ENCODE results near the gene TYSND1. TPM values are rescaled to one million over a fixed set of nuclear protein-coding genes. Genes with fewer than 3 reads are reported as not detected.

The TYSND1 gene
- polyA plus RNA-seq, 3 donors, result 8.6 to 11.2 (median 11.2) TPM

- Mint-ChIP-seq H3K27me3 (ENCODE audit: low read depth in 3 of 3) (peaks cover 0 to 3% (median 2%) of the 10 kb centered on the region in 3 donors), H3K36me3 (no peaks in the 10 kb centered on the region), H3K4me1 (peaks cover 49% of the 10 kb centered on the region), H3K27ac (peak overlapping the region in 1 of 7 donors; percentile 45), H3K4me3 (no peak overlapping the region), H3K9me3 (no peaks in the 10 kb centered on the region)
- Histone ChIP-seq H3K27me3 (ENCODE audit: control insufficient read depth in 2 of 2, insufficient read depth in 2 of 2, low read length in 2 of 2) (no peaks in the 10 kb centered on the region), H3K9me3 (replicated peaks in 1 of 2; ENCODE audit: control insufficient read depth in 1 of 2, insufficient read depth in 1 of 2, low read length in 2 of 2) (no peaks in the 10 kb centered on the region), H3K9ac (ENCODE audit: insufficient read depth, low read length, poor library complexity, severe bottlenecking) (no peak overlapping the region), H3K36me3 (replicated peaks in 1 of 2; ENCODE audit: control insufficient read depth in 1 of 2, insufficient read depth in 2 of 2, low read length in 2 of 2) (no peaks in the 10 kb centered on the region), H3K4me2 (replicated peaks; ENCODE audit: extremely low read depth, low read length, poor library complexity, severe bottlenecking) (no peak overlapping the region), H3K27ac (ENCODE audit: low read depth in 1 of 2, low read length in 2 of 2) (no peak overlapping the region), H3K4me3 (replicated peaks in 1 of 3; ENCODE audit: low read depth in 2 of 3, low read length in 3 of 3) (no peak overlapping the region), H3K79me2 (ENCODE audit: insufficient read depth, low read length) (no peaks in the 10 kb centered on the region), H4K20me1 (ENCODE audit: insufficient read depth, low read length) (no peaks in the 10 kb centered on the region), H2AFZ (ENCODE audit: insufficient read depth, low read depth, low read length, poor library complexity, severe bottlenecking) (no peak overlapping the region), H3K4me1 (ENCODE audit: control insufficient read depth in 1 of 2, insufficient read depth in 2 of 2, low read length in 2 of 2) (peaks cover 49 to 54% of the 10 kb centered on the region in 2 donors)
- no peak for TF ChIP-seq CTCF (IDR thresholded peaks at IDR 0.05)
- 91% methylated on average over 4 of the region's 5 CpGs for WGBS (ENCODE audit: insufficient coverage)
- DNase-seq, result no peak
- intact Hi-C loops (cut with micrococcal nuclease), result no loop called here
Observed at GRCh38 chr10:70190581-70190980, 44.1 kb upstream of the TYSND1 start.

GRCh38 chr10:70190102-70190501, 43.6 kb upstream of the TYSND1 start:
- peaks cover 49 to 54% of the 10 kb centered on the region in 2 donors for H3K4me1 ChIP-seq (ENCODE audit: control insufficient read depth in 1 of 2, insufficient read depth in 2 of 2, low read length in 2 of 2)
- H3K27me3 ChIP-seq (ENCODE audit: control insufficient read depth in 2 of 2, insufficient read depth in 2 of 2, low read length in 2 of 2), result no peaks in the 10 kb centered on the region
- no peak for DNase-seq
- H3K79me2 ChIP-seq (ENCODE audit: insufficient read depth, low read length), result no peaks in the 10 kb centered on the region
- H3K36me3 ChIP-seq (replicated peaks in 1 of 2; ENCODE audit: control insufficient read depth in 1 of 2, insufficient read depth in 2 of 2, low read length in 2 of 2), result no peaks in the 10 kb centered on the region
- no peak for TF ChIP-seq CTCF (IDR thresholded peaks at IDR 0.05)
- no peak overlapping the region for H3K4me3 ChIP-seq (replicated peaks in 1 of 3; ENCODE audit: low read depth in 2 of 3, low read length in 3 of 3)
- H3K9ac ChIP-seq (ENCODE audit: insufficient read depth, low read length, poor library complexity, severe bottlenecking), result no peak overlapping the region
- WGBS (ENCODE audit: insufficient coverage), result 94% methylated on average over 8 of the region's 8 CpGs
- H2AFZ ChIP-seq (ENCODE audit: insufficient read depth, low read depth, low read length, poor library complexity, severe bottlenecking), result no peak overlapping the region
- intact Hi-C loops (cut with micrococcal nuclease), result no loop called here
- H4K20me1 ChIP-seq (ENCODE audit: insufficient read depth, low read length), result no peaks in the 10 kb centered on the region
- H3K36me3 Mint-ChIP-seq, result no peaks in the 10 kb centered on the region
- no peak overlapping the region for H3K4me3 Mint-ChIP-seq
- no peak overlapping the region for H3K4me2 ChIP-seq (replicated peaks; ENCODE audit: extremely low read depth, low read length, poor library complexity, severe bottlenecking)
- no peak overlapping the region for H3K27ac ChIP-seq (ENCODE audit: low read depth in 1 of 2, low read length in 2 of 2)
- H3K4me1 Mint-ChIP-seq, result peaks cover 49% of the 10 kb centered on the region
- H3K9me3 ChIP-seq (replicated peaks in 1 of 2; ENCODE audit: control insufficient read depth in 1 of 2, insufficient read depth in 1 of 2, low read length in 2 of 2), result no peaks in the 10 kb centered on the region
- H3K9me3 Mint-ChIP-seq, result no peaks in the 10 kb centered on the region
- H3K27me3 Mint-ChIP-seq (ENCODE audit: low read depth in 3 of 3), result peaks cover 0 to 6% (median 4%) of the 10 kb centered on the region in 3 donors
- no peak overlapping the region for H3K27ac Mint-ChIP-seq
